ENCODE measurements around the gene NR5A1.

Gene NR5A1

GRCh38 chr9:124485936-124486335 lies 21.3 kb downstream of the NR5A1 start:
- TF ChIP-seq, protein P1, sequence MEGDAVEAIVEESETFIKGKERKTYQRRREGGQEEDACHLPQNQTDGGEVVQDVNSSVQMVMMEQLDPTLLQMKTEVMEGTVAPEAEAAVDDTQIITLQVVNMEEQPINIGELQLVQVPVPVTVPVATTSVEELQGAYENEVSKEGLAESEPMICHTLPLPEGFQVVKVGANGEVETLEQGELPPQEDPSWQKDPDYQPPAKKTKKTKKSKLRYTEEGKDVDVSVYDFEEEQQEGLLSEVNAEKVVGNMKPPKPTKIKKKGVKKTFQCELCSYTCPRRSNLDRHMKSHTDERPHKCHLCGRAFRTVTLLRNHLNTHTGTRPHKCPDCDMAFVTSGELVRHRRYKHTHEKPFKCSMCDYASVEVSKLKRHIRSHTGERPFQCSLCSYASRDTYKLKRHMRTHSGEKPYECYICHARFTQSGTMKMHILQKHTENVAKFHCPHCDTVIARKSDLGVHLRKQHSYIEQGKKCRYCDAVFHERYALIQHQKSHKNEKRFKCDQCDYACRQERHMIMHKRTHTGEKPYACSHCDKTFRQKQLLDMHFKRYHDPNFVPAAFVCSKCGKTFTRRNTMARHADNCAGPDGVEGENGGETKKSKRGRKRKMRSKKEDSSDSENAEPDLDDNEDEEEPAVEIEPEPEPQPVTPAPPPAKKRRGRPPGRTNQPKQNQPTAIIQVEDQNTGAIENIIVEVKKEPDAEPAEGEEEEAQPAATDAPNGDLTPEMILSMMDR (conservative IDR thresholded peaks at IDR 0.05; ENCODE audit: low read length): no peak
- TF ChIP-seq EZH2phosphoT487 (IDR thresholded peaks at IDR 0.05; ENCODE audit: borderline replicate concordance): no peak
- H3K4me2 ChIP-seq (ENCODE audit: low read depth, low read length, poor library complexity, severe bottlenecking): no peak overlapping the region
- no peaks in the 10 kb centered on the region for H3K27me3 ChIP-seq (ENCODE audit: insufficient read depth, low read length, poor library complexity, severe bottlenecking)
- no peaks in the 10 kb centered on the region for H3K9me3 ChIP-seq (ENCODE audit: insufficient read depth, low read depth, low read length)
- H4K20me1 ChIP-seq (ENCODE audit: insufficient read depth, low read length, poor library complexity, severe bottlenecking): no peaks in the 10 kb centered on the region
- H3F3A ChIP-seq (ENCODE audit: low read depth): no peaks in the 10 kb centered on the region
- no peaks in the 10 kb centered on the region for H3K4me1 ChIP-seq (ENCODE audit: insufficient read depth, low read length, poor library complexity, severe bottlenecking)
- H3K79me2 ChIP-seq (ENCODE audit: insufficient read depth, low read length): no peaks in the 10 kb centered on the region
- no peaks in the 10 kb centered on the region for H3K36me3 ChIP-seq (ENCODE audit: insufficient read depth, low read length)
- H3K9me2 ChIP-seq (replicated peaks; ENCODE audit: low read depth, low read length): no peaks in the 10 kb centered on the region
- no peak overlapping the region for H3K4me3 ChIP-seq (ENCODE audit: low read length, poor library complexity, severe bottlenecking)
- no peak overlapping the region for H3K9ac ChIP-seq (ENCODE audit: low read depth, low read length, poor library complexity, severe bottlenecking)
- no peak overlapping the region for H2AFZ ChIP-seq (ENCODE audit: low read length)

DNA sequence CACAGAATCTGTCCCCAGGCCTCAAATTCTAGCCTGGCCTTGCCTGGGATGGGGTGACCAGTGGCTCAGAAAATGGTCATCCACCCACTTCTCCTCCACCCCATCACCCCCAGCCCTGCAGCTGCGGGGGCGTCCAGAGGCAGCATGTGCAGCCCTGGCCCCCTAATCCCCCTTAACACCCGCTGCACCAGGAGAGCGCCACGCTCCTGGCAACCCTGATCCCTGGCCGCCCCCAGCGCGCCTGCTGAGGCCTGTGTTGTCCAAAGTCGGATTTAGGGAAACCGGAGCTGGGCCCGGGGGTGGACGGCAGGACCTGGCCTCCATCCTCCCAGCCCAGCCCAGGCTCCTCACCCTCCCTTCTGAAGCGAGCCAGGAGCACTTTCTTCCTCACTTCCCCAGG lies 22.0 kb downstream of the NR5A1 start:
- Histone ChIP-seq H4K20me1 (ENCODE audit: insufficient read depth, low read length, poor library complexity, severe bottlenecking) (no peaks in the 10 kb centered on the region), H2AFZ (ENCODE audit: low read length) (no peak overlapping the region), H3K9me2 (replicated peaks; ENCODE audit: low read depth, low read length) (no peaks in the 10 kb centered on the region), H3K4me2 (ENCODE audit: low read depth, low read length, poor library complexity, severe bottlenecking) (no peak overlapping the region), H3K27me3 (ENCODE audit: insufficient read depth, low read length, poor library complexity, severe bottlenecking) (no peaks in the 10 kb centered on the region), H3K4me1 (ENCODE audit: insufficient read depth, low read length, poor library complexity, severe bottlenecking) (no peaks in the 10 kb centered on the region), H3K9ac (ENCODE audit: low read depth, low read length, poor library complexity, severe bottlenecking) (no peak overlapping the region), H3K79me2 (ENCODE audit: insufficient read depth, low read length) (no peaks in the 10 kb centered on the region), H3F3A (ENCODE audit: low read depth) (no peaks in the 10 kb centered on the region), H3K36me3 (ENCODE audit: insufficient read depth, low read length) (no peaks in the 10 kb centered on the region), H3K4me3 (ENCODE audit: low read length, poor library complexity, severe bottlenecking) (no peak overlapping the region), H3K9me3 (ENCODE audit: insufficient read depth, low read depth, low read length) (no peaks in the 10 kb centered on the region)
- TF ChIP-seq, protein P1 (conservative IDR thresholded peaks at IDR 0.05; ENCODE audit: low read length): no peak
- TF ChIP-seq EZH2phosphoT487 (IDR thresholded peaks at IDR 0.05; ENCODE audit: borderline replicate concordance): no peak

DNA sequence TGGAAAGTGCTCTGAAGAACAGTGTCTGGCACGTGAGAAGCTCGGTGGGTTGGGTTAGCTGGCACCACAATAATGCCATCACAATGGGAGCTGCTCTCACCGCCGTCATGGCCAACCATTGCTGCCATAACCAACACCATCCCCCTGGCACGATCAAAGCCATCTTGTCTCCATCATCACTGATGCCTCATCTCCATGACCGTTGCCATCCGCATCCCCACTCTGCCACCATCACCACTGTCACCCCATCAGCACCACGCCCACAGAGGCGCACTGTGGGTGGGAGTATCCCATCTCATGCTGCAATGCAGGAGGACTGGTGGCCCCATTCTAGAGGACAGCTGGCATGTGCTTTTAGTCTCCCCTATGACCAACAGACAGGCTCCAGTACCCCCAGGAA lies 23.7 kb downstream of the NR5A1 start:
- Histone ChIP-seq H3K27me3 (ENCODE audit: insufficient read depth, low read length, poor library complexity, severe bottlenecking) (no peaks in the 10 kb centered on the region), H2AFZ (ENCODE audit: low read length) (no peak overlapping the region), H3K9me3 (ENCODE audit: insufficient read depth, low read depth, low read length) (no peaks in the 10 kb centered on the region), H3K9me2 (replicated peaks; ENCODE audit: low read depth, low read length) (no peaks in the 10 kb centered on the region), H3K79me2 (ENCODE audit: insufficient read depth, low read length) (no peaks in the 10 kb centered on the region), H3K4me3 (ENCODE audit: low read length, poor library complexity, severe bottlenecking) (no peak overlapping the region), H3K4me1 (ENCODE audit: insufficient read depth, low read length, poor library complexity, severe bottlenecking) (no peaks in the 10 kb centered on the region), H3K36me3 (ENCODE audit: insufficient read depth, low read length) (no peaks in the 10 kb centered on the region), H3K9ac (ENCODE audit: low read depth, low read length, poor library complexity, severe bottlenecking) (no peak overlapping the region), H4K20me1 (ENCODE audit: insufficient read depth, low read length, poor library complexity, severe bottlenecking) (no peaks in the 10 kb centered on the region), H3K4me2 (ENCODE audit: low read depth, low read length, poor library complexity, severe bottlenecking) (no peak overlapping the region), H3F3A (ENCODE audit: low read depth) (no peaks in the 10 kb centered on the region)
- TF ChIP-seq, protein P1 (conservative IDR thresholded peaks at IDR 0.05; ENCODE audit: low read length): no peak
- TF ChIP-seq EZH2phosphoT487 (IDR thresholded peaks at IDR 0.05; ENCODE audit: borderline replicate concordance): no peak
